ENCODE data around the gene ACTC1.

The ACTC1 gene

GRCh38 chr15:34818526-34818925 lies 23.2 kb upstream of the ACTC1 start:
- no peak for TF ChIP-seq CTCF (IDR thresholded peaks at IDR 0.05)

GRCh38 chr15:34815836-34816235 lies 20.5 kb upstream of the ACTC1 start:
- TF ChIP-seq CTCF (IDR thresholded peaks at IDR 0.05): no peak

- TF ChIP-seq CTCF (IDR thresholded peaks at IDR 0.05): no peak
These were observed 18.3 kb upstream of the ACTC1 start for GRCh38 chr15:34813446-34814190.

GRCh38 chr15:34812369-34812768 lies 17.0 kb upstream of the ACTC1 start:
- TF ChIP-seq CTCF (IDR thresholded peaks at IDR 0.05): no peak

- no peak for TF ChIP-seq CTCF (IDR thresholded peaks at IDR 0.05)
These were observed 15.2 kb upstream of the ACTC1 start for GRCh38 chr15:34810443-34811129.

GRCh38 chr15:34809186-34809585 lies 13.8 kb upstream of the ACTC1 start:
- TF ChIP-seq CTCF (IDR thresholded peaks at IDR 0.05): no peak

GRCh38 chr15:34808016-34808415 lies 12.7 kb upstream of the ACTC1 start:
- TF ChIP-seq CTCF (IDR thresholded peaks at IDR 0.05): no peak

Measured in LNCAP (cell line).